Colonic mucosa (tissue), 4 donors: ENCODE data around the gene NPAS3. TPM values are rescaled to one million over a fixed set of nuclear protein-coding genes. Genes with fewer than 3 reads are reported as not detected.

ENCODE experiments used
- DNase-seq: peaks from one replicate; pipeline ENCODE4 v3.0.0-alpha.2; 2020
- H3K27ac ChIP-seq: fragments of 200-600 bp; one replicate; pipeline ENCODE4 v1.8.0; 2021
- H3K27me3 ChIP-seq: fragments of 200-600 bp; one replicate; pipeline ENCODE4 v1.8.0; 2021
- H3K36me3 ChIP-seq: fragments of 200-600 bp; one replicate; pipeline ENCODE4 v1.8.0; 2021
- H3K4me1 ChIP-seq: fragments of 200-600 bp; one replicate; pipeline ENCODE4 v1.8.0; 2021; ENCODE audit warnings: mild to moderate bottlenecking
- H3K4me3 ChIP-seq: fragments of 200-600 bp; one replicate; pipeline ENCODE4 v1.8.0; 2021
- H3K9ac ChIP-seq, 2 donors: one replicate each; pipeline ENCODE4 v1.7.0; 2013; ENCODE audit warnings: control low read depth in 2 of 2, low read depth in 2 of 2, low read length in 2 of 2
- H3K9me3 ChIP-seq: fragments of 200-600 bp; one replicate; pipeline ENCODE4 v1.8.0; 2021
- intact Hi-C: fragments of 100-400 bp; cut with DNase I; formaldehyde crosslinking; loops from one replicate; pipeline ENCODE4 v1.14.1; 2022
- total RNA-seq, 2 donors: library from RNA; stranded (reverse); fragmentation: NEBNext Ultra II Directional in 1 of 2; extraction: Animal tissue kit (Norgen Biotek cat#: 25700) in 1 of 2; gene quantifications; one replicate each; pipeline ENCODE4 v1.2.1, GENCODE V29; 2021
- TF ChIP-seq, protein P1 (sequence below): fragments of 200-600 bp; IDR thresholded peaks from one replicate; pipeline ENCODE4 v1.8.0; 2022; ENCODE audit warnings: antibody characterized with exemption, mild to moderate bottlenecking
- donor health status: healthy.
- donor health status: DM: no; HTN: no; CAD: no.
- donor health status: DM: no; HTN: no; CAD: no.

NPAS3 gene
- total RNA-seq, 2 donors from 2014 or later: 0.79 to 1.6 TPM

DNA sequence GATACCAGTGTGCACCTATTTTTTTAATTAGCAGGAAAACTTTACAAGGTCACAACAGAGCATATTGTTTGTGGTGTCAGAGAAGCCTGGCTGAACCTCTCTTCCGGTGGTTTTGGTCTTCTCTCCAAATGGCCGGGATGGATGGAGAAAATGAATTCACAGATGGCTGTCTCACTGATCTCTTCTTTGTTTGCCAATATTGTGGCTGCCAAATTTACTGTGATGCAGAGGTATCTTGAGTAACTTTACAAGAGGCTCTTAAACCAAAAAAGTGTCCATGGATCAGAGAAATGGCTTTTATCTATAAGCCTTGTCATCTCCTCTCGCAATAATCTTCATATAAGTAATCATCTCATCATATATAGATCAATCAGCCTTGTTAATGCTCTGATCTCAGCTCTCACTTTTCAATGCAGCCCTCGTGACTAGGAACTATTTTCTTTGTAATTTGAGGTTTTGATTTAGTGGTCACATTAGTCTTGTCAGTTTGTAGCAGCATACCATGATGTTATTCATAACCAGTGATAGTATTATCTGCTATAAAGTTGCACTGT is 704.1 kb downstream of the NPAS3 start:
- Histone ChIP-seq H3K36me3 (no peaks in the 10 kb centered on the region), H3K4me3 (no peak overlapping the region), H3K27ac (no peak overlapping the region), H3K9me3 (no peaks in the 10 kb centered on the region), H3K27me3 (no peaks in the 10 kb centered on the region), H3K9ac (no peak overlapping the region), H3K4me1 (no peaks in the 10 kb centered on the region)
- intact Hi-C loops: no loop called here
- TF ChIP-seq, protein P1, sequence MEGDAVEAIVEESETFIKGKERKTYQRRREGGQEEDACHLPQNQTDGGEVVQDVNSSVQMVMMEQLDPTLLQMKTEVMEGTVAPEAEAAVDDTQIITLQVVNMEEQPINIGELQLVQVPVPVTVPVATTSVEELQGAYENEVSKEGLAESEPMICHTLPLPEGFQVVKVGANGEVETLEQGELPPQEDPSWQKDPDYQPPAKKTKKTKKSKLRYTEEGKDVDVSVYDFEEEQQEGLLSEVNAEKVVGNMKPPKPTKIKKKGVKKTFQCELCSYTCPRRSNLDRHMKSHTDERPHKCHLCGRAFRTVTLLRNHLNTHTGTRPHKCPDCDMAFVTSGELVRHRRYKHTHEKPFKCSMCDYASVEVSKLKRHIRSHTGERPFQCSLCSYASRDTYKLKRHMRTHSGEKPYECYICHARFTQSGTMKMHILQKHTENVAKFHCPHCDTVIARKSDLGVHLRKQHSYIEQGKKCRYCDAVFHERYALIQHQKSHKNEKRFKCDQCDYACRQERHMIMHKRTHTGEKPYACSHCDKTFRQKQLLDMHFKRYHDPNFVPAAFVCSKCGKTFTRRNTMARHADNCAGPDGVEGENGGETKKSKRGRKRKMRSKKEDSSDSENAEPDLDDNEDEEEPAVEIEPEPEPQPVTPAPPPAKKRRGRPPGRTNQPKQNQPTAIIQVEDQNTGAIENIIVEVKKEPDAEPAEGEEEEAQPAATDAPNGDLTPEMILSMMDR: no peak
- DNase-seq: no peak

DNA sequence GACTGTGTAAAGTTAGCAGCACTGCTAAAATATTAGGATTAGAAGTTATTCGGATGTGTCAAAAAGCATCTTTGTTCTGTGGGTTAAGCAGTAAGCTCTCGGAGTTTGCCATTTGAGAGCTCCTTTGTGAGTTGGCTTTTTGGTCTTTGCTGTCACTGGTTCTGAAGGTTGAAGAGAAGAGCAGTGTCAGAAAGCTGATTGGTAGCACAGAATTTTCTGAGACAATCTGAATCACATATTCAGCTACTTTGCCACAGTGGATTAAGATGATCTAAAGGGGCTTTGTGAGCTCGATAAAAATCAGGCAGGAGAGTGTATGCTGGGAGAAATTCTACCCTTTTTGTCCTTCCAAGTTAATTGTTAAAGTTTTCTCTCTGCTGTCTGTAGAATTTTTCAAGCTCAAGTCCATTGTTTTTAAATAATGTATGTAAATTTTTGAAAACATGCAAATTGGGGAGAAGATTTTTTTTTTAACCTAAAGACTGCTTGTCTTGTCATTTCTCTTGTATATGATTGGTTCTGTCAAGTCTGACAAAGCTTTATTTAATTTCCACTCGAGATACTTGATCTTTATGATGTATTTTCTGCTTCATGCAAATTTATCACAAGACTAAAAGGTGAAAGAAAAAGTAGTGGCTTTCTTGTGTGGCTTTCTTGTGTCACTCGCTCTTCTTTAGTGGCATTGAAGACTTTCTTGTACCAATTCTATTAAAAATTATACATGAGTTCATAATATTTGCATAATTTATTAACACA is 704.9 kb downstream of the NPAS3 start:
- Histone ChIP-seq H3K4me1 (no peaks in the 10 kb centered on the region), H3K9me3 (no peaks in the 10 kb centered on the region), H3K27ac (no peak overlapping the region), H3K27me3 (no peaks in the 10 kb centered on the region), H3K9ac (no peak overlapping the region), H3K4me3 (no peak overlapping the region), H3K36me3 (no peaks in the 10 kb centered on the region)
- intact Hi-C loops: no loop called here
- TF ChIP-seq, protein P1: no peak
- DNase-seq: no peak

DNA sequence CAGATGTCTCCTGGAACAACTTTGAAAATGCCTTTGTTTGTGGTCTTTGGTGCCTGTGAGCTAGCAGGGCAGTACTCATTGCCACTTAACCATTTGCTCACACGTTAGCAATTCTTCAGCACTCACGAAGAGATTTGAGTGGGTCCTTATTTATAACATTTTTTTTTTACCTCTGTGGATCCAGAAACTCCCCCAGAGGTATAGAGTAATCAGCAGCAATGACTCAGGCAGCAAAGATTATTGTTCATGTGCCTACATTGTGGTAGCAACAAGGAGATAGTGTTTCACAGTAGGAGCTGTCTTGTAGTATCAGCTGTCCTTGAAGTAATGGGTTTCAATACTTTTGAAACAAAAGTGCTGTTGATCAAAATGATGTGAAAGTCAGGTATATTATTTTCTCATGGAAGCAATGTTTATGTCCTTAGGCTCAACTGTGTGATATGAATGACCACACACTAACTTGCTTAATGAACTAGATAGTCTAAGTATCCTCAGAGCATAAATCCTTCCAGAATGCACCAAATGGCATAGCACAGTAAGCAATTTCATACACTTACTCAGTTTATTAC is 708.1 kb downstream of the NPAS3 start:
- Histone ChIP-seq H3K36me3 (no peaks in the 10 kb centered on the region), H3K4me3 (no peak overlapping the region), H3K9me3 (no peaks in the 10 kb centered on the region), H3K27me3 (no peaks in the 10 kb centered on the region), H3K9ac (no peak overlapping the region), H3K4me1 (no peaks in the 10 kb centered on the region), H3K27ac (no peak overlapping the region)
- DNase-seq: no peak
- intact Hi-C loops: no loop called here
- TF ChIP-seq, protein P1: no peak

DNA sequence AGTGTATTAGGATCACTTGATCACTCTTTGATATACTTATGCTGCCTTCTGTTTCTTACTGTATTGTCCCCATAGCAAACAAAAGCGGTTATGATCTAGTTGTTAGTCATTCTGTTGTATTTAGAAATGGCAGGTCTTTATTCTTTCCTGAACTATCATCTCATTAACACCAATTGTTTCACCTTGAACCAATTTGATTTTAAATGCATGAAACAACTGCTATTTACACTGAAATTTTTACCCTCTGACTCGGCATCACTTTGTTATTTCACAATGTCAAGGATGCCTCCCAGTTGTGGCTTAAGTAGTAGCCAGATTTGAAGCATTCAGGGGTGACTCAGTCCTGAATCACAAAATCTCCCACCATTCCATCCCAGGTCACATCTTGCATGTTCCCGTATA is 708.7 kb downstream of the NPAS3 start:
- no peaks in the 10 kb centered on the region for H3K4me1 ChIP-seq
- DNase-seq: no peak
- no peak overlapping the region for H3K27ac ChIP-seq
- no peaks in the 10 kb centered on the region for H3K27me3 ChIP-seq
- TF ChIP-seq, protein P1: no peak
- no peak overlapping the region for H3K4me3 ChIP-seq
- H3K9me3 ChIP-seq: no peaks in the 10 kb centered on the region
- no peak overlapping the region for H3K9ac ChIP-seq
- no peaks in the 10 kb centered on the region for H3K36me3 ChIP-seq
- intact Hi-C loops: no loop called here

DNA sequence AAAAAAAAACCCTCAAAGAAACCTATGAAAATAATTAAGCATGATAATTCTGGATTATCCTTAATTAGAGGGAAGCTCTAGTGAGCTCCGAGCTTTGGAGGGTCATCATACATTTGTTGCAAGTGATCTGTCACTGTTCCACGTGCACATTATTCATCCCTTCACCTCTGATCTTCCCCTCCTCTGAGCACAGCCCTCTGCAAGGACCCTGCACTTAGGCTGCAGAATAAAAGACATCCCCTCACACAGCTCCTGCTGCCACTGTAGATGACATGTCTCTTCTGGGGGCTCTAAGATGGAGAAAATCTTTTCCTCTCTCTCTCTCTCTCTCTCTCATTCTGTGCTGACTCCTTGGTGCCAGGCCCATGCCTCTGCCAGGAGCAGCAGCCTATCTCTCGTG is 711.8 kb downstream of the NPAS3 start:
- H3K4me1 ChIP-seq: no peaks in the 10 kb centered on the region
- no peak overlapping the region for H3K9ac ChIP-seq
- TF ChIP-seq, protein P1: no peak
- intact Hi-C loops: no loop called here
- no peaks in the 10 kb centered on the region for H3K36me3 ChIP-seq
- H3K27me3 ChIP-seq: no peaks in the 10 kb centered on the region
- no peak overlapping the region for H3K27ac ChIP-seq
- no peak for DNase-seq
- no peak overlapping the region for H3K4me3 ChIP-seq
- H3K9me3 ChIP-seq: no peaks in the 10 kb centered on the region
